Stimulated activated CD4-positive, alpha-beta T cell treated with anti-CD3 and anti-CD28 coated beads, Interleukin-12 subunit alpha, Interleukin-12 subunit beta, amount 100 ng/mL, for 4 hours (primary cell): ENCODE measurements around the gene PRKCZ.
"Not testable (repeated sequence)": the region's sequence is repeated elsewhere in the genome, so short reads cannot be mapped to it uniquely, and the experiment has no call there.

ENCODE experiments used
- DNase-seq: peaks from one replicate; pipeline ENCODE4 v3.0.0-alpha.2; 2020

Gene PRKCZ

GRCh38 chr1:2121794-2122193 lies 71.6 kb downstream of the PRKCZ start:
- not testable (repeated sequence) for DNase-seq

GRCh38 chr1:2124446-2125198 lies 74.4 kb downstream of the PRKCZ start:
- no peak for DNase-seq

- DNase-seq = no peak
These were observed 75.4 kb downstream of the PRKCZ start for GRCh38 chr1:2125350-2126211.

DNA sequence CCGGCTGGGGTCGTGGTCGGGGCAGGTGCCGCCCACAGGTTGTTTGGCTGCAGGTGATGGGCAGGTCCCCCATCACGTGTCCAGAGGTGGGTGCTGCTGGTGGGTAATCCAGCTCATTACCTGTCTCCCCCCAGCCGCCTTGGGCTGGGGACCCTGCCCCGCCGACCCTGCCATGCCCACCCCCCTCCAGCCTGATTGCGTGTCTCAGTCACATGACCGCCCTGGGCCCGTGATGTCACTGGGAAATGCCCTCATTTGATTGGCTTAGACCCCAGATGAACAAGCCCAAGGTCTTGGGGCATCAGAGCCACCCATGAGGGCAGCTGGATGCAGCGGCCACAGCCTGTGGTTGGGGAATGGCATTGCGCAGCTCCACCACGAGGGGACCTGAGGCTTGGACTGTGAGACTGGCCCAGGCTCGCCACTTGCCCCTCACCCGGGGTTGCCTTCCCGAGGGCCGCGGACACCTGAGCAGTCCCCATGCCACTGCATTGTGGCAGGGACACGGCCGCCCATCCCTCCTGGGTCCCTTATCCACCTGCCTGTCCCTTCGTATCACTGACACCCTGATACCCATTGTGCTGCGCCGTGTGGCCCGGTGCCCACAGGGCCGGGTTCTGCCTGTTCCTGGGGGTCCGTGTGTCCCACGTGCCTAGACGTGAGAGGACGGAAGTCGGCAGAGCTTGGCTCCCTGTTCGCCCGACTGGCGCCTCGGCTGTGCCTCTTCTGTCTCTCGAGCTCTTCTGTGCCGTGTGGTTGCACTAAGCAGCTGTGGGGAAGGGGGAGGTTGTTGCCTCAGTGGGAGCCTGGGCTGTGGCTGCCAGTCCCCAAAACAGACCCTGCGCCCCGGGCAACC lies 76.3 kb downstream of the PRKCZ start:
- no peak for DNase-seq

DNA sequence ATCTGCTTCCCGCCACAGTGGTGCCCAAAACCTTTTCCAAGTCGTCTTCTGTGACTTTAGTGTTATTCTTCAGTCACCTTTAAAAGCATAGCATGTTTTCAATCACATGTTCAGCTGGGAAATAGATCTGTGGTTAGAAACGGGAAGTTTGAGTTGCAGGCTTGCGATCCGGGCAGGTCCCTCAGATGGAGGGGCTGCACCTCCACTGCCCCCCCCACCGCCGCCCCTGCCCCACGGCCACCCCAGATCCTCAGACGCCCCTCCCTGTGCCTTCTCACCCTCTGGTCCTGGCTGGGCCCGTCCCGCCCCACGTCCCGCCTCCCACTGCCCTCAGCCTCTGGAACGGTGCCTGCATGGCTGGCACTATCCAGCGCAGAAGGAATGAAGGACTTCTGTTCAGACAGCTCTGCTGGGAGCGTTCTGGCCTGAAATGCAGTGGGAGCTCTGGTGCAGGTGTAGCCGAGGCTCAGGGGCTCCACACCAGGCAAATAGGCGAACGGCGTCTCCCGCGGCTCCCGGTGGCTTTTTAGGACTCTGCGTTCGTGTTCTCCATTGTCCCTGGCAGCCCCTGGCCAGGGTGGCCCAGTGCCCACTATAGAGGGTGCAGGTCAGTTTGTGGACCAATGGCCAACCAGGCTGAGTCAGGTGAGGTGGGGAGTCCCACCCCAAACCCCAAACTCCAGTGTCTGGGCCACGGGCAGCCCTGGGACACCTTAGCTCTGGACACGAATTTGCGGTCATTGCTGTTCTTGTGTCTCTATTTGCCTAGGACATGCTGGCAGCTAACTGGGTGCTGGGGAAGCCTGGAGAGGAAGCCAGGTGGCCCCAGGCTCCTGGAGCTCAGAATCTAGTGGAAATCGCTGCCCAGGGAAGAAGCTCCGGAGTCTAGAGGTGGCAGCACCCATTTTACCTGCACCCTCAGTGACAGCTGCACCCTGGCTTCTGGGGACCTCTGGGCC lies 77.3 kb downstream of the PRKCZ start:
- DNase-seq = no peak

DNA sequence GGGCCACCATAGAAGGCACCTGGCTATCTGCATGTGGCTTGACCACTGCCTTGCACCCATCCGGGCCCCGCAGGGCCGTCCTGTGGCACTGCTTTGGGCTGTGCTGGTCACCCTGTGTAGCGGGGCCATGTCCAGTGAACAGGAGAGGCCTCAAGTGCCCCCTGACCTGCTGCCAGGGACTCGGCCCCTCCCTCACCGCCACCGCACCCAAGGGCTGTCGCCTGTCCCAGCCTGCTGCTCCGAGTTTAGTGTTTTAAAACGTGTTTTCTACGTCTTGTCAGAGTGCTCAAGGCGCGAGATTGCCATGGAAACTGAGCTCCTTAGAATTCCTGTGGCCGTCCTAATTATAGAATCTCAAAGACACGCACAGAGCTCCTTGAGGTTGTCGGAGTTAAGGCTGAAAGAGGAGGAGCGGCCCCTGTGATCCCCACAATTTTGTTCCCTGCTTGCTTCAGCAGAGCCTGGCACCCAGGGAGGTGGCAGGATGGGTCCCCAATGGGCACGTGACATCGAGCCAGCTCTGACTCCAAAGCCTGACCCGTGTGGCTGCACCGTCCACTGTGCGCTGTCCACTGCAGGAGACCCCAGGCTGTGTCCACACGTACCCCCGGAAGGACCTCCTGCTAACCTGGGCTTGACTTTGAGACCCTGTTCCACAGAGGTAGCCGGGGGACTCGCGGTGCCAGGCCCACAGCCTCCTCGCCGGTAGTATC lies 78.1 kb downstream of the PRKCZ start:
- no peak for DNase-seq

GRCh38 chr1:2129256-2129943 lies 79.2 kb downstream of the PRKCZ start:
- no peak for DNase-seq

- no peak for DNase-seq
These were observed 79.9 kb downstream of the PRKCZ start for GRCh38 chr1:2130156-2130555.

- DNase-seq = no peak
These were observed 80.7 kb downstream of the PRKCZ start for GRCh38 chr1:2130871-2131289.

DNA sequence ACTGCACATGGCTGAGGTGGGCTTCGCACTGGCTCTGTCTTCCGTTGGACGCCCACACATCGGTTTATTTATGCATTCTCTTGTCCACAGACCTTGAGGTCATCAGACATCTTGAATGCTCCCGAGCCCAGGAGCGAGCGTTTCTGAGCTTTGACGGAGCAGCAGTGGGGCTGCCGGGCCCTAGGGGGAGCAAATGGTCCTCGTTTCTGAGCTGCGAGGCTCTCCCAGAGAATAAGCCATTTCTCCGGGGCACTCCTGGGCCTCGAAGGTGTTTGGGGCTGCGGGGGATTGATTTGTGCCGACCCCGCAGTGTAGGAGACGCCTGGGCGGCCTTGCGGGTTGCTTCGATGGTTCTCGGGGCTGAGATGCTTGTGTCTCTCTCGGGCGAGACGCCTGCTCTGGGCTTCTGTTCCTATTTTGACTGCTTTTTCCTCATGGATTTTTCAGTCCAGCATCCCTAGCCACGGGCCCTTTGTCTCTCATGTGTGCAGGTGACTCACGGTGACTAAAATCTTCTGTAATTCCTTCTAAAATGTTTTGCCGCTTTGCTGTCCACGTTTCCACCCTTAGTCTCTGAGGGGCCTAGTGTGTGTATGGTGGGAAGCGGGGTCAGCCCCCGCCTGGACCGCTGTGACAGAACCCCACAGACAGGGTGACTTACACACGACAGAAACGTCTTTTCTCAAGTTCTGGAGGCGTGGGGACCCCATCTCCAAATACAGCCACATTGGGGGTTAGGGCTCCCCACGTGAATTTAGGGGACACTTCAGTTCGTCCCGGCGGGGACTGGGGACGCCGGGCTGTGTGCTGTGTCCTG lies 82.2 kb downstream of the PRKCZ start:
- no peak for DNase-seq

DNA sequence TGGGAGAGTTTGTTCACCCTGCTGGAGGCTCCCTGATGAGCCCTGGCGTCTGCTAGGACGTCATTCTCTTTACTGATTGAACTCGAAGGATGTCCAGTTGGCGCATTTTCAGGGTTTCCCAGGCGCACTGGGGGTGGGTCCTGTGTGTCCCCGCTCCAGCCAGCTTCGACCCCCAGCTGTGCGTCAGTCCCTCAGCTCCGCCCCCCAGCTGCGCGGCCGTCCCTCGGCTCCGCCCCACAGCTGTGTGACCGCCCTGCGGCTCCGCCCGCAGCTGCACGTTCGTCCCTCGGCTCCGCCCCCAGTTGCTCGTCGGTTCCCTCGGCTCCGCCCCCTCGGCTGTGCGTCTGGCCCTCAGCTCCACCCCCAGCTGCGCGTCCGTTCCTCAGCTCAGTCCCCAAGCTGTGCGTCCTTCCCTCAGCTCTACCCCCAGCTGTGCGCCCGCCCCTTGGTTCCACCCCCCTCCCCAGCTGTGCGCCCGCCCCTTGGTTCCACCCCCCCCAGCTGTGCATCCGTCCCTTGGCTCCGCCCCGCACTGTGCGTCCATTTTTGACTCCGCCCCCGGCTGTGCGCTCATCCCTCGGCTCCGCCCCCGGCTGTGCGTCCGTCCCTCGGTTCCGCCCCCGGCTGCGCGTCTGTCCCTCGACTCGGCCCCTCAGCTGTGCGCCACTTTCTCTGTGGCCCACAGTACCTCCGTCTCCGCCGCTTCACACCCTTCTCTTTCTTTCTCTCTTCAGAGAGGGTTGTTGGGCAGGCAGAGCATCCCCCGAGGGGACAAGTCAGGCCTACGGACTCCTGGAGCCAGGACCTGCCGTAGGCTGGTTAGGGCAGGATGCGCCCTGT lies 83.0 kb downstream of the PRKCZ start:
- DNase-seq = peak; percentile 95

DNA sequence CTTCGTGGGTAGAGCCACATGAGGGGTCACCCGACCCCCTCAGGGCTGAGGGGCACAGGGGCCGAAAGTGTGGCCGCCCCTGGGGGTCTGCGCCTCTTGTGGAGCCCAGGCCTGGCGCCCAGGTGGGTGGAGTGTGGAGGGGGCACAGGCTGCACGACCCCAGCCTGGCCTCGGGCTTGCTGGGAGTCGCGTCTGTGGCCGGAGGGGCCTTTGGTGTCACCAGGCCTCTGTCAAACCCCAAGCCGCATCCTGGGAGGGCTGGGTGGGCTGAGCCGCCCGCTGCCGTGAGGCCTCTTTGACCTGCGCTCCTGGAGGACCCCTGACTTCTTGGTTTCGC lies 83.6 kb downstream of the PRKCZ start:
- DNase-seq = no peak

- DNase-seq = no peak
These were observed 84.0 kb downstream of the PRKCZ start for GRCh38 chr1:2134266-2134620.

GRCh38 chr1:2134621-2135307 lies 84.6 kb downstream of the PRKCZ start:
- DNase-seq = no peak

GRCh38 chr1:2135441-2135841 lies 85.2 kb downstream of the PRKCZ start:
- no peak for DNase-seq

DNA sequence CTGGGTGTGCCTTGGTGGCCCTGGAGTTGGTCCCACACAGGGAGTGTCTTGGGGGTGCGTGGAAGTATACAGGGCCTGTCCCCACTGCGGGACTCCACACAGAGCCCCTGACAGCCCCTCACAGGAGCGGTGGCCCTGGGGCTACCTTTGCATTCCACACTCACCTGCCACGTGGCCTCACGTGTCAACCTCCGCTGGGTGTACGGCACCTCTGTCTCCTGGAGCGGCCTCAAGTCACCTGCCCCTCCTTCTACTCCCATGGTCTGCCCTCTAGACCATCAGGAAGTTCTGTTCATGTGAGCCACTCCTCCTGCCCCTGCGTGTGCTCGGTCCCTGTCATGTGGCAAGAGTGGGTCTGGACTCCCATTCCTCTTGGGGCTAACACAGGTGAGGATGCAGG lies 85.7 kb downstream of the PRKCZ start:
- no peak for DNase-seq

GRCh38 chr1:2136386-2137235 lies 86.4 kb downstream of the PRKCZ start:
- no peak for DNase-seq
